GM13976 (cell line): Measurements from ENCODE around the gene CD34.

Source experiments
- DNase-seq: peaks from one replicate; pipeline ENCODE4 v3.0.0; 2012; ENCODE audit warnings: low spot score
- in situ Hi-C: fragments of 300-500 bp; cut with MboI; formaldehyde crosslinking; loops from one replicate; pipeline ENCODE4 v1.12.0; 2022; ENCODE audit warnings: low sequenced_read_pairs, mixed read lengths, inconsistent platforms; ENCODE audit not compliant: unreplicated experiment
- TF ChIP-seq, protein P1 (sequence below): IDR thresholded peaks from 2 replicates; pipeline ENCODE4 v1.5.1; 2012; ENCODE audit warnings: borderline replicate concordance, mild to moderate bottlenecking; ENCODE audit not compliant: insufficient read depth; ENCODE audit errors: extremely low read depth, missing control alignments, control extremely low read depth

The CD34 gene

GRCh38 chr1:207954104-207954503 lies 43.2 kb upstream of the CD34 start:
- in situ Hi-C loops, result no loop called here
- TF ChIP-seq, protein P1, sequence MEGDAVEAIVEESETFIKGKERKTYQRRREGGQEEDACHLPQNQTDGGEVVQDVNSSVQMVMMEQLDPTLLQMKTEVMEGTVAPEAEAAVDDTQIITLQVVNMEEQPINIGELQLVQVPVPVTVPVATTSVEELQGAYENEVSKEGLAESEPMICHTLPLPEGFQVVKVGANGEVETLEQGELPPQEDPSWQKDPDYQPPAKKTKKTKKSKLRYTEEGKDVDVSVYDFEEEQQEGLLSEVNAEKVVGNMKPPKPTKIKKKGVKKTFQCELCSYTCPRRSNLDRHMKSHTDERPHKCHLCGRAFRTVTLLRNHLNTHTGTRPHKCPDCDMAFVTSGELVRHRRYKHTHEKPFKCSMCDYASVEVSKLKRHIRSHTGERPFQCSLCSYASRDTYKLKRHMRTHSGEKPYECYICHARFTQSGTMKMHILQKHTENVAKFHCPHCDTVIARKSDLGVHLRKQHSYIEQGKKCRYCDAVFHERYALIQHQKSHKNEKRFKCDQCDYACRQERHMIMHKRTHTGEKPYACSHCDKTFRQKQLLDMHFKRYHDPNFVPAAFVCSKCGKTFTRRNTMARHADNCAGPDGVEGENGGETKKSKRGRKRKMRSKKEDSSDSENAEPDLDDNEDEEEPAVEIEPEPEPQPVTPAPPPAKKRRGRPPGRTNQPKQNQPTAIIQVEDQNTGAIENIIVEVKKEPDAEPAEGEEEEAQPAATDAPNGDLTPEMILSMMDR, result no peak
- no peak for DNase-seq

DNA sequence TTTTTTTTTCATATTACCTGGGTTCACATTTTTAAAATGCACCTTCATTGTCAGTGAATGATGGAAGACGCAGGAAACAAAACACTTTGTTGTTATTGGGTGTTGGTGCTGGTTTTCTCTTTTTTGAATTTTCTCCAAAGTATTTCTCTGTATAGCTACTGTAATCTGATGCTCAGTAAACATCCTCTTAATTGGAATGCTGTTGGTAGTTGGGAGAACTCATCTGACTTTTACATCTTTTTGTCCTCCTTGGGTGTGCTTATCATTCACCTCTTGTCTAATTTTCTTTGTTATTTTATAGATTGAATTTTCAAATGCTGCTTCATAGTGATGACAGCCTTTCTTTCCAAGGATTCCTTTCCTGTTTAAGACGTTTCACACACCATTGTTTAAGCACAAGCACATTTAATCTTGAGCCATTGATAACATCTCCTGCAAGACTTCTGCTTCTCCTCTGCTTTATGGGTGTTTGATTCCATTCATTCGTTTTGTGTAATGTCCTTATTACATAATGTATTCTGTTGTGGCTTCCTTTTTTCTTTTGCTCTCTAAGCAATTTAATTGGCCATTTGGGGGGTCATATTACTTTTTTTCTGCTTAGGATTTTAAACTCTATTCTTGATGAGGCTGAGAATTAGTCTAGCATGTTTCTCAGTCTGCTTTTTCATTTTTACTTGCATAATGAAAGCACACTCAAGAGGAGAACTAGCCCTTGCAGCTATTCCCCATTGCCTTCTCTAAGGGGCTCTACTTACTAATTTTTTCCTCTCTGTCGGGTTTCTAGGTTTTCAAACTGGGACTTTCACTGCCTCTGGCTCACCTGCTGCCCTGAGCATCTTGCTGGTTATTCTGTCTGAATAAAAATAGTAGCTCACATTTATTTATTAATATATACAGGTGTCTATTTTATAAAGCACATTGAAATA lies 42.0 kb upstream of the CD34 start:
- DNase-seq, result peak; percentile 35
- TF ChIP-seq, protein P1, result no peak
- in situ Hi-C loops, result no loop called here

GRCh38 chr1:207951652-207952051 lies 40.7 kb upstream of the CD34 start:
- DNase-seq, result no peak
- TF ChIP-seq, protein P1, result no peak
- in situ Hi-C loops, result no loop called here

- TF ChIP-seq, protein P1, result no peak
- in situ Hi-C loops, result no loop called here
- DNase-seq, result no peak
Measured at GRCh38 chr1:207950750-207951149, 39.8 kb upstream of the CD34 start.

DNA sequence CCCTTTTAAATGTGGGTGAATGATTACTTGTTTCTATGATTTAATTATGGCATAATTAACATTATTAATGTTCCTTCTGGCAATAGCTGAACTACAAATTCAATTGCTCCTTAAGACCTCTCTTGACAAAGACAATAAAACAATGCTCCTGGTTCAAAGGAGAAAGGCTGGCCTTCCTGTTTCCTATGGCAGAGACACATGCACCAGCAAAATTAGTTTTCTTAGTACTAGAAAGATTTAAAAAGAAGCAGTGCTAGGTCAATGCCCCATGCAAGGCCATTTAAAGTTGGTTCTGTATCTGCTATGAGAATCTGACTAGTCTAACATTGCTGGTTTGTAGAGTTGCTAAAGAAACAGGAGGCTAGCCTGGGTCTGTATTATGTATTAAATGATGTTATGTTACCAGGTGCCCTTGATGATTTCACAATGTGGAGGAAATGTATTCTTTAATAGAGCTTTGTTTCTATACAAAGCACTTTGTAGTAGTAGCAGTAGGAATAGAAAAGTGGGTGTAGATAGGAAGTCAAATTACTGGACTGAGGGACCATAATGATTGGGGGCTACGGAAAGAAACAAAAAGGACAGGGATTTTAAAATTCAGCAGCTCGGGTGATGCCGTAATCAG lies 38.8 kb upstream of the CD34 start:
- no peak for DNase-seq
- TF ChIP-seq, protein P1, result no peak
- in situ Hi-C loops, result no loop called here

GRCh38 chr1:207948536-207949250 lies 37.8 kb upstream of the CD34 start:
- in situ Hi-C loops, result no loop called here
- TF ChIP-seq, protein P1, result no peak
- DNase-seq, result no peak
